HPDE6-E6E7 (cell line): ENCODE data around the gene BMP7.
A peak's percentile ranks its signal among the peaks of the same experiment; 100 is the strongest.

Experiments
- DNase-seq: peaks from one replicate; pipeline ENCODE4 v3.0.0; 2011; ENCODE audit warnings: missing footprints; ENCODE audit errors: extremely low spot score

The BMP7 gene

GRCh38 chr20:57126481-57127092 lies 139.9 kb downstream of the BMP7 start:
- DNase-seq: peak; percentile 52

- no peak for DNase-seq
Measured at GRCh38 chr20:57124800-57125517, 141.5 kb downstream of the BMP7 start.

- DNase-seq: no peak
Measured at GRCh38 chr20:57124366-57124765, 142.1 kb downstream of the BMP7 start.

GRCh38 chr20:57123504-57123903 lies 142.9 kb downstream of the BMP7 start:
- DNase-seq: no peak

- no peak for DNase-seq
Measured at GRCh38 chr20:57122536-57123489, 143.6 kb downstream of the BMP7 start.

GRCh38 chr20:57118964-57119363 lies 147.5 kb downstream of the BMP7 start:
- DNase-seq: no peak
